Ishikawa (cell line): ENCODE results near the gene BFSP2.

Experiments used
- EGR1 ChIP-seq: IDR thresholded peaks from 2 replicates; pipeline ENCODE4 v1.6.1; 2012
- TAF1 ChIP-seq: IDR thresholded peaks from 2 replicates; pipeline ENCODE4 v1.6.1; 2012; ENCODE audit warnings: low read depth, mild to moderate bottlenecking
- TCF12 ChIP-seq: IDR thresholded peaks from 2 replicates; pipeline ENCODE4 v1.6.1; 2012; ENCODE audit warnings: low read depth

GRCh38 chr3:133410191-133410892, 10.5 kb downstream of the BFSP2 start:
- TF ChIP-seq TCF12 = no peak
- TF ChIP-seq EGR1 = peak; percentile 62
- no peak for TF ChIP-seq TAF1
